IPS-15b (cell line): ENCODE measurements around the gene ZNF479.
"Not testable (repeated sequence)": the region's sequence is repeated elsewhere in the genome, so short reads cannot be mapped to it uniquely, and the experiment has no call there.

Source experiments
- H3K27me3 ChIP-seq: one replicate; pipeline ENCODE4 v1.6.1; 2013; ENCODE audit warnings: low read length; ENCODE audit not compliant: control insufficient read depth, insufficient read depth
- H3K36me3 ChIP-seq: one replicate; pipeline ENCODE4 v1.6.1; 2013; ENCODE audit warnings: low read length; ENCODE audit not compliant: control insufficient read depth, insufficient read depth
- H3K4me1 ChIP-seq: one replicate; pipeline ENCODE4 v1.6.1; 2013; ENCODE audit warnings: mild to moderate bottlenecking, low read length; ENCODE audit not compliant: control insufficient read depth, insufficient read depth
- H3K4me3 ChIP-seq: one replicate; pipeline ENCODE4 v1.5.1; 2013; ENCODE audit warnings: low read depth, low read length
- H3K9ac ChIP-seq: one replicate; pipeline ENCODE4 v1.6.1; 2013; ENCODE audit warnings: low read depth, mild to moderate bottlenecking, low read length
- H3K9me3 ChIP-seq: one replicate; pipeline ENCODE4 v1.6.1; 2013; ENCODE audit warnings: mild to moderate bottlenecking, low read length; ENCODE audit not compliant: control insufficient read depth, insufficient read depth

The ZNF479 gene

GRCh38 chr7:57132336-57132735 lies at the start of gene ZNF479:
Gene ZNF479 (minus strand): TSS chr7:57132436. CDS start chr7:57132324, 112 bp downstream.
- not testable (repeated sequence) for H3K4me1 ChIP-seq, H3K4me3 ChIP-seq, H3K9ac ChIP-seq, H3K9me3 ChIP-seq, H3K27me3 ChIP-seq, H3K36me3 ChIP-seq

- H3K36me3 ChIP-seq, result no peaks in the 10 kb centered on the region
- H3K27me3 ChIP-seq, result no peaks in the 10 kb centered on the region
- no peaks in the 10 kb centered on the region for H3K4me1 ChIP-seq
- H3K9ac ChIP-seq, result no peak overlapping the region
- H3K4me3 ChIP-seq, result no peak overlapping the region
- H3K9me3 ChIP-seq, result peaks cover 21% of the 10 kb centered on the region
Measured at GRCh38 chr7:57182031-57182430, 49.8 kb upstream of the ZNF479 start.

GRCh38 chr7:57181281-57181680 lies 49.0 kb upstream of the ZNF479 start:
- Histone ChIP-seq H3K4me3 (no peak overlapping the region), H3K9me3 (peaks cover 17% of the 10 kb centered on the region), H3K4me1 (no peaks in the 10 kb centered on the region), H3K36me3 (no peaks in the 10 kb centered on the region), H3K27me3 (no peaks in the 10 kb centered on the region), H3K9ac (no peak overlapping the region)

GRCh38 chr7:57179776-57180415 lies 47.7 kb upstream of the ZNF479 start:
- H3K36me3 ChIP-seq, result no peaks in the 10 kb centered on the region
- no peak overlapping the region for H3K9ac ChIP-seq
- H3K9me3 ChIP-seq, result peaks cover 17% of the 10 kb centered on the region
- H3K27me3 ChIP-seq, result no peaks in the 10 kb centered on the region
- H3K4me1 ChIP-seq, result no peaks in the 10 kb centered on the region
- H3K4me3 ChIP-seq, result no peak overlapping the region

GRCh38 chr7:57178768-57179139 lies 46.5 kb upstream of the ZNF479 start:
- Histone ChIP-seq H3K27me3 (no peaks in the 10 kb centered on the region), H3K9ac (no peak overlapping the region), H3K9me3 (peaks cover 15% of the 10 kb centered on the region), H3K4me3 (no peak overlapping the region), H3K4me1 (no peaks in the 10 kb centered on the region), H3K36me3 (no peaks in the 10 kb centered on the region)

GRCh38 chr7:57177856-57178767 lies 45.9 kb upstream of the ZNF479 start:
- no peaks in the 10 kb centered on the region for H3K27me3 ChIP-seq
- no peaks in the 10 kb centered on the region for H3K4me1 ChIP-seq
- H3K9me3 ChIP-seq, result peaks cover 15% of the 10 kb centered on the region
- no peaks in the 10 kb centered on the region for H3K36me3 ChIP-seq
- H3K9ac ChIP-seq, result no peak overlapping the region
- H3K4me3 ChIP-seq, result no peak overlapping the region

- Histone ChIP-seq H3K27me3 (no peaks in the 10 kb centered on the region), H3K36me3 (no peaks in the 10 kb centered on the region), H3K9ac (no peak overlapping the region), H3K4me3 (no peak overlapping the region), H3K9me3 (peaks cover 15% of the 10 kb centered on the region), H3K4me1 (no peaks in the 10 kb centered on the region)
Measured at GRCh38 chr7:57176928-57177635, 44.8 kb upstream of the ZNF479 start.

GRCh38 chr7:57165285-57165899 lies 33.2 kb upstream of the ZNF479 start:
- H3K27me3 ChIP-seq, result no peaks in the 10 kb centered on the region
- H3K4me3 ChIP-seq, result no peak overlapping the region
- H3K36me3 ChIP-seq, result no peaks in the 10 kb centered on the region
- no peak overlapping the region for H3K9ac ChIP-seq
- H3K4me1 ChIP-seq, result no peaks in the 10 kb centered on the region
- H3K9me3 ChIP-seq, result peaks cover 5% of the 10 kb centered on the region

- not testable (repeated sequence) for H3K27me3 ChIP-seq, H3K9me3 ChIP-seq
Measured at GRCh38 chr7:57120123-57120784, 12.0 kb downstream of the ZNF479 start.

More at GRCh38 chr7:57120123-57120784, 12.0 kb downstream of the ZNF479 start:
- H3K4me1 ChIP-seq, H3K9ac ChIP-seq, H3K36me3 ChIP-seq, H3K4me3 ChIP-seq: not testable (repeated sequence)
